ENCODE results near the gene PGGHG.
"Not testable (repeated sequence)": the region's sequence is repeated elsewhere in the genome, so short reads cannot be mapped to it uniquely, and the experiment has no call there.

The PGGHG gene

GRCh38 chr11:332651-333480 is 43.9 kb downstream of the PGGHG start:
- no peak for DNase-seq

- not testable (repeated sequence) for DNase-seq
Measured at GRCh38 chr11:333616-334263, 44.8 kb downstream of the PGGHG start.

- DNase-seq, result no peak
Measured at GRCh38 chr11:334264-334994, 45.5 kb downstream of the PGGHG start.

DNA sequence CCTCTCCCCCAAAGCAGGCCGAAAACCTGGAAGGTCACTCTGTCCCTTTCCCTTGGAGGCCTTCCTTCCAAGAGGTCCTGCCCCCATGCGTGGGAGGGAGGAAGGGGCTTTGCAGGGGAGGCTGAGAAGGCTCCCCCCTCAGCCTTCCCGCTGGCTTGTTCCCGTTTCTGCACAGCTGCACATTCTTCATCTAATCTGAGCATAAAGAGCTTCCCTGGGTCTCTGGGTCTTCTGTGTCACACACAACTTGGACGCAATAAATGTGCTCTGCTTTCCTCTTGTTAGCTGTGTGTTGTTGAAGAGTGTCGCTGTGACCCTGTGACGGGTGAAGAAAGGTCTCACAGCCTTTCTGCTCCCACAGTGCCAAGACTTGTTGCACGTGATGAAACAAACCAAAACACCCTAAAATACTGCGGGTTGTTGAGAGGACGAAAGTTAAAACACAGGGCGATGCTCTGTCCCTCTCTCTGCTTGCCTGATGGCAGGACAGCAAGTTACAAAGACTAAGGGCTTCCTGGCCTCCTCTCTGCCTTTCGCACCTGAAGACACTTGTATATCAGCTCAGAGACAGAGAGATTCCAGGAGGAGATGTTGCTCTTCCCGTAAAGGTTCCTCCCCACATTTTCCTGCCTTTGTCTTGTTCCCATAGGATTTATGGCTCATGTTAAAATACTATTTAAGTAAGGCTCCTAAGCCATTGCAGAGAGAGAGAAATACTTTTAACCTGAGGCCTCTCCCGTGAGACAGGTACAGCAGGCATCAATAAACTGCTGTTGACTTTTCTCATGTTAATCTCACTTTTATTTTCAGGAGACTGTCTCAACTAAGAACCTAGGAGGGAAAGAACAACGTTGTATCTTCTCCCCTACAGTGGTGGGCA is 47.1 kb downstream of the PGGHG start:
- peak; percentile 76 for DNase-seq

DNA sequence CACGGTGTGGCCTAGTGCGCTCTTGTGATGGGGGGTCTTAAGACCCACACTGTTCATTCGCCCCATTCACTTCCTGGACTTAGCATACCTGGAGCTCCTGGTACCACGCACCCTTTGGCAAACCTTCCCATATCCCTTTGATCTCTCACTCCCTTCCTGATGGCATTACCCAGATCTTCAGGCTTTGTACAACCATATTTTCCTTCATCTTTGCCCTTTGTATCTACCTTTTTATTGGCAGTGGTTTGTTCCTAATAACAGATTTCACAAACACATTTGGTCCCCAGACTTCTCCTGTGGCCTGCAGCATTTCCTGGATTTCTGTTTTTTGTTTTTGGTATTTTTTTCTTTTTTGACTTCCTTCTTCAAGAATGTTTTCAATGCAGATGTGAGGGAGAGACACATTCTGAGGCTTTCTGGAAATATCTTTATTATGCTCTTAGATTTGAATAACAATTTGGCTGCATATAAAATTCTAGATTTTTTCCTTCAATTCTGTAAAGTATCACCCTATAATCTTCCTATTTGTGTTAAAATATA is 47.8 kb downstream of the PGGHG start:
- no peak for DNase-seq

DNA sequence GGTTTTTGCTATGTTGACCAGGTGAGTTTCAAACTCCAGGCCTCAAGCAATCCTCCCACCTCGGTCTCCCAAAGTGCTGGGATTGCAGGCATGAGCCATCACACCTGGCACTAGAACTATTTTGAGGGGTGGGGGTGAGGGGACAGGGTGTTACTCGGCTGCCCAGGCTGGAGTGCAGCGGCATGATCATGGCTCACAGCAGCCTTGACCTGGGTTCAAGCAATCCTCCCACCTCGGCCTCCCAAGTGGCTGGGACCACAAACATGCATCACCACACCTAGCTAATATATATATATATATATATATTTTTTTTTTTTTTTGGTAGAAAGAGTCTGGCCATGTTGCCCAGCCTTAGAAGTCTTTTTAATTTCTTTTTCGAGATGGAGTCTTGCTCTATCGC is 48.8 kb downstream of the PGGHG start:
- DNase-seq, result no peak

GRCh38 chr11:339963-340362 is 51.0 kb downstream of the PGGHG start:
- DNase-seq, result no peak

DNA sequence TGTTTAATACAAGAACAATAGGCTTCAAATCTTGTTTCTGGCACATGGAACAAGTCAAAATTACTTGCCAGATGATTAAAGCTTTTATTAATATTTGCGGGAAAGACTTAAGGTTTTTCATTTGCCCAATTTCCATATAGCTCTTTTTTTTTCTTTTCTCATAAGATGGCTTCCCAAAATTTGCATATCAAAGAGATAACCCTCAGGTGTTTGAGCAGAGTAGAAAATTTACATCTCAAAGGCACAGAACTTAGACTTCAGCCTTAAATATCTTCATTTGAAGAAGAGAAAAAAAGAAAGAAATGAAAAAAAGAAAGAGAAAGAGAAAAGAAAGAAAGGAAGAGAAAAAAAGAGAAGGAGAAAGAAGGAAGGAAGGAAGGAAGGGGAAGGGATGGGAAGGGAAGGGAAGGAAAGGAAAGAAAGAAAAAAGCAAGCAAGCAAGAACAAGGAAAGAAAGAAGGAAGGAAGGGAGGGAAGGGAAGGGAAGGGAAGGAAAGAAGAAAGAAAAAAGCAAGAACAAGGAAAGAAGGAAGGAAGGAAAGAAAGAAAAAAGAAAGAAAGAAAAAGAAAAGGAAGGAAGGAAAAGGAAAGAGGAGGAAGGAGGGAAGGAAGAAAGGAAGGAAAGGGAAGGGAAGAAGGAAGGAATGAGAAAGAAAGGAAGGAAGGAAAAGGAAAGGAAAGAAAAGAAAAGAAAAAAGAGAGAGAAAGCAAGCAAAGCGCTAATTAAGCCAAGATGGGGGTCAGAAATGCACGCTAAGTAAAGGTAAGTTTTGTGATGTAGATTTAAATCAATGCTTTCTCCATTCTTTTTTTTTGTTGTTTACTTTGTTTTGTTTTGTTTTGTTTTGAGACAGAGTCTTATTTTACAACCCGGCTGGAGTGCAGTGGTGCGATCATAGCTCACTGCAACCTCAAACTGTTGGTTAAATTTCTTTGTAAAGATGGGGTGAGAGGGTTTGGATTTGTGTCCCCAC is 51.9 kb downstream of the PGGHG start:
- DNase-seq, result no peak

DNA sequence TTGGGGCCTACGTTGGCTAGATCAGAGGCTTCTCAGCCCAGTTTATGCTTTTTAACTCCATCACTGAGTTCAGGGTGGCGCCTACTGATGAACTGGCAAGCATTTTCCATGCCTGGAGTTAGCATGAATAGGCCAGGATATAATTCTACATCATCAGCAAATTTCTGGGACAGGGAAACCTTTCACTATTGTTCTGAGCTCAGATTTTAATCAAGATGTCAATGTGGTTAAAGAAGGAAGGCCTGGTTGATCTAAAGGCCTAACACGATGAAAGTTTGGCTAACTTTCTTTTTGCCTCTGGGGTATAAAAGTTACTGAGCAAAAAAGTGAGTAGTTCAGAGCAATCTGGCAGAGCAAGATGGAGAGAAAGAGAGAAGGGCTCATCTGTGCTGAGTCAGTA is 53.4 kb downstream of the PGGHG start:
- no peak for DNase-seq

DNA sequence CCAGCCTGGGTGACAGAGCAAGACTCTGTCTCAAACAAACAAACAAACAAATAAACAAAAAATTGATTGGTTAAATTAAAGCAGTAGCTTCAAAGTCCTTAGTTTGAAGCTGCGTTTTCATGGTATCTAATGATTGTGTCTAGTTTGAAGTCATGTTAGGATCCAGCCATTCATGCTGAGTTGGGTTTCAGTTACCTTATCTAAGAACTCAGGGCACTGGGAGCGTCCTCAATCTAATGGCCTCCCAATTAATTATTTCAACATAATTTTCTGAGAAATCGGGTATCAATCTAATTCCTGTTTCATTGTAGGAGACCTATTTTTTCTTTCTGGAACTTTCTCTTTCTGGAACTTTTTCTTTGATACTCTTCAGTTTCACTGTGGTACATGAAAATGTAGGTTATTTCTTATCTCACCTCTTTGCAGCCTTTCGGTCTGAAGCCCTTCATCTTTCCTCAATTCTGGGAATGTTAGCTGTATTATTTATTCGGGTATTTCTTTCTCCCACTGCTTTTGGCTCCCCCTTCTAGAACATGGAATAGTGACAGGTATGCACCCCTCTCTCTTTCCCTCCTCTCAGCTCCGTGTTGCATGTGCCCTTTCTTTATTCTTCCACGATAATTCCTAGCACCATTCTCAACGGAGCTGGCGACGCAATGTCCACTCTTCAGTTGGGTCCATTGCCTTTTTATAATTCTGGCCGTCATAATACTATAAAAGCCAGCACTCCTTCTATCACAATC is 56.1 kb downstream of the PGGHG start:
- no peak for DNase-seq
